Renal pelvis (tissue), 4 donors: ENCODE results near the gene MRPL22. TPM values are rescaled to one million over a fixed set of nuclear protein-coding genes. Genes with fewer than 3 reads are reported as not detected.
"Not testable (repeated sequence)": the region's sequence is repeated elsewhere in the genome, so short reads cannot be mapped to it uniquely, and the experiment has no call there.

Experiments used
- DNase-seq: peaks from one replicate; pipeline ENCODE4 v3.0.0-alpha.2; 2013
- polyA plus RNA-seq, 3 donors: library from polyadenylated mRNA; unstranded; fragments of 120-200 nt; gene quantifications; one replicate each; pipeline ENCODE4 v1.2.1, GENCODE V29; 2013; ENCODE audit not compliant: insufficient read length in 3 of 3

MRPL22 gene
- polyA plus RNA-seq, 3 donors = 44.4 to 49.0 (median 46.4) TPM

GRCh38 chr5:154923441-154924430 lies 17.1 kb upstream of the MRPL22 start:
- DNase-seq = no peak

GRCh38 chr5:154933537-154933936 lies 7.3 kb upstream of the MRPL22 start:
- no peak for DNase-seq

GRCh38 chr5:154934881-154935280 lies 6.0 kb upstream of the MRPL22 start:
- no peak for DNase-seq

GRCh38 chr5:154937186-154937717 lies 3.6 kb upstream of the MRPL22 start:
- DNase-seq = no peak

GRCh38 chr5:154937718-154938466 lies 3.0 kb upstream of the MRPL22 start, which contains the start of gene GEMIN5:
Gene GEMIN5, minus strand, starts transcription at chr5:154938211. Its CDS starts 78 bp downstream, at chr5:154938133.
- DNase-seq = peak; percentile 83

GRCh38 chr5:154939387-154939786 lies 1.5 kb upstream of the MRPL22 start:
- not testable (repeated sequence) for DNase-seq

GRCh38 chr5:154940375-154940771 lies 500 bp upstream of the MRPL22 start:
- DNase-seq = no peak

GRCh38 chr5:154943527-154943926 lies 2.7 kb downstream of the MRPL22 start:
- DNase-seq = no peak

GRCh38 chr5:154944716-154945115 lies 3.8 kb downstream of the MRPL22 start:
- DNase-seq = no peak

- no peak for DNase-seq
Measured at GRCh38 chr5:154945695-154946301, 4.9 kb downstream of the MRPL22 start.

- no peak for DNase-seq
Measured at GRCh38 chr5:154947778-154948177, 6.9 kb downstream of the MRPL22 start.

- no peak for DNase-seq
Measured at GRCh38 chr5:154948313-154948712, 7.4 kb downstream of the MRPL22 start.

GRCh38 chr5:154949781-154950180 lies 8.9 kb downstream of the MRPL22 start:
- no peak for DNase-seq

GRCh38 chr5:154956712-154957111 lies 15.8 kb downstream of the MRPL22 start:
- DNase-seq = no peak

- no peak for DNase-seq
Measured at GRCh38 chr5:154962494-154962893, 21.6 kb downstream of the MRPL22 start.

GRCh38 chr5:154966081-154966841 lies 25.4 kb downstream of the MRPL22 start:
- no peak for DNase-seq

GRCh38 chr5:154966874-154967273 lies 26.0 kb downstream of the MRPL22 start:
- no peak for DNase-seq

- no peak for DNase-seq
Measured at GRCh38 chr5:154967421-154968024, 26.6 kb downstream of the MRPL22 start.

GRCh38 chr5:154968953-154969352 lies 28.1 kb downstream of the MRPL22 start:
- no peak for DNase-seq

GRCh38 chr5:154970759-154971158 lies 29.9 kb downstream of the MRPL22 start:
- DNase-seq = no peak

GRCh38 chr5:154971501-154971900 lies 30.6 kb downstream of the MRPL22 start:
- no peak for DNase-seq
